ENCODE data around the gene TPM4.
A peak's percentile ranks its signal among the peaks of the same experiment; 100 is the strongest.

Gene TPM4

DNA sequence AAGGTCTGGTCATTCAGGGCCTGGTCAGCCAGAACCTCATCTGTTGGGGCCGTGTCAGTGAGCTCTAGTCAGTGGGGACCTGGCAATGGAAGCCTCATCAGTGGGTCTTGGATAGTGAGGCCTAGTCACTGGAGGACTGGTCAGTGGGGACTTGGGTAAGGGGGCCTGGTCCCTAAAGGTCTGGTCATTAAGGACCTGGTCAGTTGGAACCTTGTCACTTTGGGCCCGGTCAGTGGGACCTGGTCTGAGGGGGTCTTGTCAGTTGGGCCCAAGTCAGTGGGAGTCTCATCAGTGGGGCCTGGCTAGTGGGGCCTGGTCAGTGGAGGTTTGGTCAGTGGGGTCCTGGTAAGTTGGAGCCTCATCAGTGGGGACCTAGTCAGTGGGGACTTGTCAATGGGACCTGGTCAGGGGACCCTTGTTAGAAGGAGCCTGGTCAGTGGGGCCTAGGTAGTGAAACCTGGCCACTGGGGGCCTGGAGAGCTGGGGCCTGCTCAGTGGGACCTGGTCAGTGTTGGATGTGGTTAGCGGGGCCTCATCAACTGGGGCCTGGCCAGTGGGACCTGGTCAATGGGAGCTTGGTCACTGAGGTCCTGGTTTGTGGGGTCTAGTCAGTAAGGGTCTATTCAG, 43.7 kb upstream of the TPM4 start:
- TF ChIP-seq, protein P1, sequence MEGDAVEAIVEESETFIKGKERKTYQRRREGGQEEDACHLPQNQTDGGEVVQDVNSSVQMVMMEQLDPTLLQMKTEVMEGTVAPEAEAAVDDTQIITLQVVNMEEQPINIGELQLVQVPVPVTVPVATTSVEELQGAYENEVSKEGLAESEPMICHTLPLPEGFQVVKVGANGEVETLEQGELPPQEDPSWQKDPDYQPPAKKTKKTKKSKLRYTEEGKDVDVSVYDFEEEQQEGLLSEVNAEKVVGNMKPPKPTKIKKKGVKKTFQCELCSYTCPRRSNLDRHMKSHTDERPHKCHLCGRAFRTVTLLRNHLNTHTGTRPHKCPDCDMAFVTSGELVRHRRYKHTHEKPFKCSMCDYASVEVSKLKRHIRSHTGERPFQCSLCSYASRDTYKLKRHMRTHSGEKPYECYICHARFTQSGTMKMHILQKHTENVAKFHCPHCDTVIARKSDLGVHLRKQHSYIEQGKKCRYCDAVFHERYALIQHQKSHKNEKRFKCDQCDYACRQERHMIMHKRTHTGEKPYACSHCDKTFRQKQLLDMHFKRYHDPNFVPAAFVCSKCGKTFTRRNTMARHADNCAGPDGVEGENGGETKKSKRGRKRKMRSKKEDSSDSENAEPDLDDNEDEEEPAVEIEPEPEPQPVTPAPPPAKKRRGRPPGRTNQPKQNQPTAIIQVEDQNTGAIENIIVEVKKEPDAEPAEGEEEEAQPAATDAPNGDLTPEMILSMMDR (IDR thresholded peaks at IDR 0.05; ENCODE audit: control extremely low read depth, extremely low read depth, low read depth, missing control alignments), result no peak
- ChIA-PET CTCF (interaction anchor here (2.0 to 2.9 kb wide), 2 partner anchors 8 to 31 kb away, joined by 5 to 7 read pairs; no protein-coding TSS in a partner anchor), POLR2A (no interaction called here)
- no peak for DNase-seq (ENCODE audit: extremely low spot score)

DNA sequence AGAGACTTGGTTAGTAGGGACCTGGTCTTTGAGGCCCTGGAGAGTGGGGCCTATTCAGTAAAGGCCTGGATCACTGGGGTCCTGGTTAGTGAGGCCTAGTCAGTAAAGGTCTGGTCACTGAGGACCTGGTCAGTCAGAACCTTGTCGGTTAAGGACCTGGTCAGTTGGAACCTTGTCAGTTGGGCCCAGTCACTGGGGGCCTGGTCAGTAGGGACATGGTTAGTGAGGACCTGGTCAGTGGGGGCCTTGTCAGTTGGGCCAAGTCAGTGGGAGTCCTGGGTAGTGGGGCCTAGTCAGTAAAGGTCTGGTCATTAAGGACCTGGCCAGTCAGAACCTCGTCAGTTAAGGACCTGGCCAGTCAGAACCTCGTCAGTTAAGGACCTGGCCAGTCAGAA, 43.2 kb upstream of the TPM4 start:
- CTCF ChIA-PET, result interaction anchor here (2.0 to 2.9 kb wide), 2 partner anchors 7 to 30 kb away, joined by 5 to 7 read pairs; no protein-coding TSS in a partner anchor
- TF ChIP-seq, protein P1 (IDR thresholded peaks at IDR 0.05; ENCODE audit: control extremely low read depth, extremely low read depth, low read depth, missing control alignments), result no peak
- POLR2A ChIA-PET, result no interaction called here
- no peak for DNase-seq (ENCODE audit: extremely low spot score)

DNA sequence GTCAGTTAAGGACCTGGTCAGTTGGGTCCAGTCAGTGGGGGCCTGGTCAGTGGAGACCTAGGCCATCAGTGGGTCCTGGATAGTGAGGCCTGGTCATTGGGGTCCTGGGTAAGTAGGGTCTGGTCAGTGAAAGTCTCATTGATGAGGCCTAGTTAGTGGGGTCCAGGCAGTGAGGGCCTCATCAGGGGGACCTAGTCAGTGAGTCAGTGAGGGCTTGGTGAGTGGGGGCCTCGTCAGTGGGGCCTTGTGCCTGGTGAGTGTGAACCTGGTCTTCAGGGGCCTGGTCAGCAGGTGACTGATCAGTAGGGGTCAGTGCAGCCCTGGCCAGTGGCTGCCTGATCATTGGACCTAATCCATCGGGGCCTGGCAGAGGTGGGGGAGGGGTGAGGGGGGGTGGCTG, 42.6 kb upstream of the TPM4 start:
- TF ChIP-seq, protein P1 (IDR thresholded peaks at IDR 0.05; ENCODE audit: control extremely low read depth, extremely low read depth, low read depth, missing control alignments), result peak; percentile 2
- ChIA-PET POLR2A (no interaction called here), CTCF (no interaction called here)
- no peak for DNase-seq (ENCODE audit: extremely low spot score)

DNA sequence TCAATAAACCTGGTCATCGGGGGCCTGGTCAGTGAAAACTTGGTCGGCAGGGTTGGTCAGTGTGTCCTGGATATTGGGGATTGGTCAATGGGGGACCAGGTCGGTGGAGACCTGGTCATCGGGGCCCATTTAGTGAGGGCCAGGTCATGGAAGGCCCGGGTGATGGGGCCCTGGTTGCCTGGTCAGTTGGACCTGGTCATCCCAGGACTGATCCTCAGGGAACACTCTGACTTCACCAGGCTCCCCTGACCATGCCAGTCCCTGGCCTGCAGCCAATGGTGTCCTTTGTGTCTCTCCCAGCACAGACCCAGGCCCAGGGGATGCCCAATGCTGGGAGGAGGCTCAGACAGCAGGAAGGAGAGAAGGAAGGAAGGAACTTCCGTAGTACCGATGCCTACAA, 42.1 kb upstream of the TPM4 start:
- DNase-seq (ENCODE audit: extremely low spot score), result no peak
- ChIA-PET CTCF (no interaction called here), POLR2A (no interaction called here)
- TF ChIP-seq, protein P1 (IDR thresholded peaks at IDR 0.05; ENCODE audit: control extremely low read depth, extremely low read depth, low read depth, missing control alignments), result no peak

DNA sequence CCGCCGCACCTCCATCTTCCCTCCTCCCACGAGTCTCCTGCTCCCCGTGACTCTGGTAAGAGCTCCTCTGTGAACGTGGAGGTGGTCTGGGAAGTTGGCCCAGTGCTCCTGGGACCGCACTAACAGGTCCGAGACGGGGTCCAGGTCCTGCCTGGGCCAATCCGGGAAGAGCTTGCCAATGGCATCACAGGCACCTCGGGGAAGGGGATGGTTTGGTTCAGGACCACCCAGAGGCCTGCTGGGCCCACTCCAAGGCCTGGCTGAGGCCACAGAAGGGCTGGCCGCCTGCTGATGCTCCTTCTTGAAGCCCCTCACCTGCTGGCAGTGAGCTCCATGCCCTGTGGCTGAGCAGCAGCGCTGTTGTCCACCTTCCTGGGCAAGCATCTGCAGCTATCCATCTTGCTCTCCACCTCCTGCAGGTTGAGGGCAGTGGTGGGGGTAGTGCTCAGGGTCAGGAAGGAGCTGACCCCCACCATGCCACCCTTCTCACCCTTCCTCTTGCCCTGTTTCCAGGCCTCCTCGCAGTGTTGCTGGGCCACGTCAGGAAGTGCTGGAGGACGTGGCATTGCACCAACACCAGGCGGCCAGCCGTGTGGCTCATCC, 41.2 kb upstream of the TPM4 start:
- ChIA-PET POLR2A (no interaction called here), CTCF (no interaction called here)
- TF ChIP-seq, protein P1 (IDR thresholded peaks at IDR 0.05; ENCODE audit: control extremely low read depth, extremely low read depth, low read depth, missing control alignments), result no peak
- DNase-seq (ENCODE audit: extremely low spot score), result no peak

DNA sequence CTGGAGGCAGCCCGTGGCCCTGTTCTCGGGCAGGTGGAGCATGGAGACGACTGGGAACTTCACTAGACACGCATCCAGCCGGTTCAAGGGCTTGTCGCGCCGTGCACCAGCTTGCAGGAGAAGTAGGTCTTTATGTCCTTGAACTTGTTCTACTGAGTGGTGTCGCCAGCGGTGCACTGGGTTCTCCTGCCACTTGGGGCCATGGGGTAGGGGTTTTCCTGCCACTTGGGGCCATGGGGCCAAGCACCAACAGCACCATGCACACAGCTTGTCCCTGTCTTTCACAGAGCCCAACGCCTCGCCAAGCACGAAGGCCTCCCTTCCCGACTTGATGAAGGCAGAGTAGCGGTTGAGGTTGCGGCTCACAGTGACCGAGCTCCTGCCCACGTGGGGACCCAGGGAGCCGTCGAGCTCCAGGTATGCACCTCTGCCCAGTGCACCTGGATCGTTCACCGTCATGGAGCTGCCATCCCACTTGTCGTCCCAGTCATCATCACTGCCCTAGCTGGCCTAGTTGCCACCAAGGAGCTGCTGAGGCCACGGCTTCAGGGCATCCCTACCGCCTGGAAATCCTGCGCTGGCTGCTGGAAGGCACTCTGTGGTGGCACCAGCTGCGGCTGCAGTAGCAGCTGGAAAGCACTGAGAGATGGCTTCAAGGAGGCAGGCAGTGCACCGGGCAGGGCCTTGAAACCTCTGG, 40.5 kb upstream of the TPM4 start:
- no peak for DNase-seq (ENCODE audit: extremely low spot score)
- ChIA-PET CTCF (no interaction called here), POLR2A (no interaction called here)
- TF ChIP-seq, protein P1 (IDR thresholded peaks at IDR 0.05; ENCODE audit: control extremely low read depth, extremely low read depth, low read depth, missing control alignments), result no peak
